ENCODE data around the gene SHISAL2A. TPM values are rescaled to one million over a fixed set of nuclear protein-coding genes. Genes with fewer than 3 reads are reported as not detected.

SHISAL2A gene
- total RNA-seq, 4 donors from 2014 or later, result not detected

GRCh38 chr1:52658795-52659194 is 25.8 kb downstream of the SHISAL2A start:
- 88 to 100% methylated on average over 1 of the region's 1 CpG for WGBS, 2 donors
- no peak for DNase-seq (ENCODE audit: low spot score in 2 of 2)
- intact Hi-C loops (cut with DNase I; ENCODE audit: low total_unique reads), result no loop called here

GRCh38 chr1:52659356-52659755 is 26.4 kb downstream of the SHISAL2A start:
- TF ChIP-seq CTCF (IDR thresholded peaks at IDR 0.05) (no peak), POLR2A (IDR thresholded peaks at IDR 0.05) (no peak)
- intact Hi-C loops (cut with DNase I; ENCODE audit: low total_unique reads), result no loop called here
- 87 to 93% methylated on average over 3 of the region's 3 CpGs for WGBS, 2 donors
- no peak overlapping the region for H3K4me3 ChIP-seq (ENCODE audit: low read depth, poor library complexity, severe bottlenecking)
- no peak for DNase-seq (ENCODE audit: low spot score in 2 of 2)

More at GRCh38 chr1:52658795-52659194, 25.8 kb downstream of the SHISAL2A start:
- TF ChIP-seq POLR2A (IDR thresholded peaks at IDR 0.05) (no peak), CTCF (IDR thresholded peaks at IDR 0.05) (no peak)
- no peak overlapping the region for H3K4me3 ChIP-seq (ENCODE audit: low read depth, poor library complexity, severe bottlenecking)

- no peak for DNase-seq (ENCODE audit: low spot score in 2 of 2)
- 69 to 76% methylated on average over 13 of the region's 13 CpGs for WGBS, 2 donors
- intact Hi-C loops (cut with DNase I; ENCODE audit: low total_unique reads), result no loop called here
- H3K4me3 ChIP-seq (ENCODE audit: low read depth, poor library complexity, severe bottlenecking), result no peak overlapping the region
- no peak for TF ChIP-seq POLR2A (IDR thresholded peaks at IDR 0.05)
Observed at GRCh38 chr1:52659851-52660596, 27.1 kb downstream of the SHISAL2A start.

- intact Hi-C loops (cut with DNase I; ENCODE audit: low total_unique reads), result no loop called here
- no peak for DNase-seq (ENCODE audit: low spot score in 2 of 2)
- TF ChIP-seq CTCF (IDR thresholded peaks at IDR 0.05) (no peak), POLR2A (IDR thresholded peaks at IDR 0.05) (no peak)
- WGBS, 2 donors, result 60 to 83% methylated on average over 3 of the region's 3 CpGs
- H3K4me3 ChIP-seq (ENCODE audit: low read depth, poor library complexity, severe bottlenecking), result no peak overlapping the region
Observed at GRCh38 chr1:52660807-52661206, 27.8 kb downstream of the SHISAL2A start.

- WGBS, 2 donors, result 34 to 37% methylated on average over 13 of the region's 13 CpGs
- H3K4me3 ChIP-seq (ENCODE audit: low read depth, poor library complexity, severe bottlenecking), result no peak overlapping the region
- no peak for TF ChIP-seq CTCF (IDR thresholded peaks at IDR 0.05)
- TF ChIP-seq POLR2A (IDR thresholded peaks at IDR 0.05), result no peak
- intact Hi-C loops (cut with DNase I; ENCODE audit: low total_unique reads), result no loop called here
- DNase-seq (ENCODE audit: low spot score in 2 of 2), result no peak
Observed at GRCh38 chr1:52662645-52663313, 29.8 kb downstream of the SHISAL2A start.

GRCh38 chr1:52663716-52664115 is 30.7 kb downstream of the SHISAL2A start:
- no peak for DNase-seq (ENCODE audit: low spot score in 2 of 2)
- intact Hi-C loops (cut with DNase I; ENCODE audit: low total_unique reads), result no loop called here
- TF ChIP-seq CTCF (IDR thresholded peaks at IDR 0.05), result no peak
- TF ChIP-seq POLR2A (IDR thresholded peaks at IDR 0.05), result no peak
- H3K4me3 ChIP-seq (ENCODE audit: low read depth, poor library complexity, severe bottlenecking), result no peak overlapping the region
- WGBS, 2 donors, result 77 to 78% methylated on average over 5 of the region's 5 CpGs

All from lower leg skin (tissue), 4 donors.